Measurements from ENCODE around the gene CERS3. TPM values are rescaled to one million over a fixed set of nuclear protein-coding genes. Genes with fewer than 3 reads are reported as not detected.

CERS3 gene
- total and polyA plus RNA-seq, 10 of the 15 experiments (the other 5 are each of a cell fraction or from before 2014, with no cell fraction given), result not detected

DNA sequence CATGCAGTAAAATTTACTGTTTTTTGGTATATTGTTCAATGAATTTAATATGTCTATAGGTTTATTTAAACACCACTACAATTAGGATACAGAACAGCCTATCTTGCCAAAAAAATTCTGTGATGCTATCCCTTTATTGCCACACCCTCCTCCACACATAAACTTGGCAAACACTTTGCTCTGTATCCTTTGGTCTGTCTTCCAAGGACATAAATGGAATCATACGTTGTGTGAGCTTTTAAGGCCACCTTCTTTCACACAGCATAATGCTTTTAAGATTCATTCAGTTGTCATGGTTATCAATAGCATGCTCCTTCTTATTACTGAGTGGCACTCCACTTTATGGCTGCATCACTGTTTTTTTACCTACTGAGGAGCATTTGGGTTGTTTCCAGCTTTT, 71.5 kb downstream of the CERS3 start (continued):
- TF ChIP-seq, protein P1, sequence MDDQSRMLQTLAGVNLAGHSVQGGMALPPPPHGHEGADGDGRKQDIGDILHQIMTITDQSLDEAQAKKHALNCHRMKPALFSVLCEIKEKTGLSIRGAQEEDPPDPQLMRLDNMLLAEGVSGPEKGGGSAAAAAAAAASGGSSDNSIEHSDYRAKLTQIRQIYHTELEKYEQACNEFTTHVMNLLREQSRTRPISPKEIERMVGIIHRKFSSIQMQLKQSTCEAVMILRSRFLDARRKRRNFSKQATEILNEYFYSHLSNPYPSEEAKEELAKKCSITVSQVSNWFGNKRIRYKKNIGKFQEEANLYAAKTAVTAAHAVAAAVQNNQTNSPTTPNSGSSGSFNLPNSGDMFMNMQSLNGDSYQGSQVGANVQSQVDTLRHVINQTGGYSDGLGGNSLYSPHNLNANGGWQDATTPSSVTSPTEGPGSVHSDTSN (IDR thresholded peaks at IDR 0.05; ENCODE audit: insufficient replicate concordance, low read depth, low read length), result no peak
- TF ChIP-seq RBBP5 (conservative IDR thresholded peaks at IDR 0.05) (no peak), CREB1 (IDR thresholded peaks at IDR 0.05; ENCODE audit: low read depth) (no peak), BHLHE40 (IDR thresholded peaks at IDR 0.05; ENCODE audit: borderline replicate concordance in 1 of 2, low read depth in 2 of 2, low read length in 1 of 2) (no peak), CEBPB (IDR thresholded peaks at IDR 0.05; ENCODE audit: borderline replicate concordance in 1 of 2, low read depth in 2 of 2, low read length in 2 of 2) (no peak), WRNIP1 (IDR thresholded peaks at IDR 0.05; ENCODE audit: borderline replicate concordance, low read depth, low read length) (no peak)
- TF ChIP-seq, protein P2, sequence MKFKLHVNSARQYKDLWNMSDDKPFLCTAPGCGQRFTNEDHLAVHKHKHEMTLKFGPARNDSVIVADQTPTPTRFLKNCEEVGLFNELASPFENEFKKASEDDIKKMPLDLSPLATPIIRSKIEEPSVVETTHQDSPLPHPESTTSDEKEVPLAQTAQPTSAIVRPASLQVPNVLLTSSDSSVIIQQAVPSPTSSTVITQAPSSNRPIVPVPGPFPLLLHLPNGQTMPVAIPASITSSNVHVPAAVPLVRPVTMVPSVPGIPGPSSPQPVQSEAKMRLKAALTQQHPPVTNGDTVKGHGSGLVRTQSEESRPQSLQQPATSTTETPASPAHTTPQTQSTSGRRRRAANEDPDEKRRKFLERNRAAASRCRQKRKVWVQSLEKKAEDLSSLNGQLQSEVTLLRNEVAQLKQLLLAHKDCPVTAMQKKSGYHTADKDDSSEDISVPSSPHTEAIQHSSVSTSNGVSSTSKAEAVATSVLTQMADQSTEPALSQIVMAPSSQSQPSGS (IDR thresholded peaks at IDR 0.05; ENCODE audit: low read length), result no peak

DNA sequence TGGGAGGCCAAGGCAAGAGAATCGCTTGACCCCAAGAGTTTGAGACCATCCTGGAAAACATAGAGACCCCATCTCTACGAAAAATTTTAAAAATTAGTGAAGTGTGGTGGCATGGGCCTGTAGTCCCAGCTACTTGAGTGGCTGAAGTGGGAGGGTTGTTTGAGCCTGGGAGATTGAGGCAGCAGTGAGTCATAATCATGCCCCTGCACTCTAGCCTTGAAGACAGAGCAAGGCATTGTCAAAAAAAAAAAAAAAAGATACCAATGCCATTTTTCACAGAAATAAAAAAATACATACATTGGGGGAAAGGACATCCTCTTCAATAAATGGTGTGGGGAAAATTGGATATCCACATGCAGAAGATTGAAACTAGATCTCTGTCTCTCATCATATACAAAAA, 74.6 kb downstream of the CERS3 start:
- no peaks in the 10 kb centered on the region for H4K20me1 ChIP-seq (ENCODE audit: control insufficient read depth, insufficient read depth)
- FAIRE-seq, result no peak
- CTCF ChIA-PET, result no interaction called here
- POLR2A ChIA-PET, result no interaction called here
- no peaks in the 10 kb centered on the region for H3K36me3 ChIP-seq (ENCODE audit: control insufficient read depth in 2 of 2, insufficient read depth in 2 of 2, low read length in 1 of 2)
- H3K4me2 ChIP-seq (ENCODE audit: control insufficient read depth, insufficient read depth), result no peak overlapping the region
- H3K79me2 ChIP-seq (ENCODE audit: control insufficient read depth, insufficient read depth, low read length), result no peaks in the 10 kb centered on the region
- BruUV-seq (replicated peaks), result no TSS peak
- H3K4me1 ChIP-seq (ENCODE audit: control insufficient read depth, insufficient read depth, low read length), result no peaks in the 10 kb centered on the region
- intact Hi-C loops (cut with micrococcal nuclease; ENCODE audit: unreplicated experiment), result no loop called here
- RAD21 ChIA-PET (ENCODE audit: unreplicated experiment), result no interaction called here
- H2AFZ ChIP-seq (ENCODE audit: control insufficient read depth, low read depth, low read length), result no peak overlapping the region
- H3K9me3 ChIP-seq (replicated peaks; ENCODE audit: control insufficient read depth, insufficient read depth, low read length), result no peaks in the 10 kb centered on the region; the same call in 1 of the 3 replicates
- 14% methylated on average over 2 of the region's 2 CpGs for WGBS (ENCODE audit: insufficient coverage, insufficient replicate concordance, low lambda C conversion rate, missing lambda C conversion rate)
- in situ Hi-C loops (cut with MboI), result no loop called here
- H3K9ac ChIP-seq (ENCODE audit: control insufficient read depth, insufficient read depth, low read length), result no peak overlapping the region
- ATAC-seq, result no peak
- no peak overlapping the region for H3K27ac ChIP-seq (ENCODE audit: control insufficient read depth, insufficient read depth)
- H3K27me3 ChIP-seq (replicated peaks in 1 of 2; ENCODE audit: control insufficient read depth in 2 of 2, insufficient read depth in 2 of 2, low read length in 1 of 2), result no peaks in the 10 kb centered on the region
- H3K4me3 ChIP-seq, result no peak overlapping the region
- TF ChIP-seq CREB1 (IDR thresholded peaks at IDR 0.05; ENCODE audit: low read depth), result no peak
- no peak for DNase-seq (ENCODE audit: low read depth, low spot score)
- SMC1A ChIA-PET (ENCODE audit: uncharacterized antibody, unreplicated experiment), result interaction anchor here (1.2 kb wide), 1 partner anchor 8 kb away, joined by 3 read pairs; no protein-coding TSS in a partner anchor
